ENCODE results near the gene CD3E. TPM values are rescaled to one million over a fixed set of nuclear protein-coding genes. Genes with fewer than 3 reads are reported as not detected.

Gene CD3E
- total RNA-seq, 6 donors from 2014 or later: 3.9 to 13.6 (median 9.1) TPM

- DNase-seq (no peak), ATAC-seq (ENCODE audit: low FRiP score in 2 of 2) (no peak)
- WGBS, 2 donors: 78 to 79% methylated on average over 5 of the region's 5 CpGs
These were observed 9.3 kb upstream of the CD3E start for GRCh38 chr11:118295199-118295598.

DNA sequence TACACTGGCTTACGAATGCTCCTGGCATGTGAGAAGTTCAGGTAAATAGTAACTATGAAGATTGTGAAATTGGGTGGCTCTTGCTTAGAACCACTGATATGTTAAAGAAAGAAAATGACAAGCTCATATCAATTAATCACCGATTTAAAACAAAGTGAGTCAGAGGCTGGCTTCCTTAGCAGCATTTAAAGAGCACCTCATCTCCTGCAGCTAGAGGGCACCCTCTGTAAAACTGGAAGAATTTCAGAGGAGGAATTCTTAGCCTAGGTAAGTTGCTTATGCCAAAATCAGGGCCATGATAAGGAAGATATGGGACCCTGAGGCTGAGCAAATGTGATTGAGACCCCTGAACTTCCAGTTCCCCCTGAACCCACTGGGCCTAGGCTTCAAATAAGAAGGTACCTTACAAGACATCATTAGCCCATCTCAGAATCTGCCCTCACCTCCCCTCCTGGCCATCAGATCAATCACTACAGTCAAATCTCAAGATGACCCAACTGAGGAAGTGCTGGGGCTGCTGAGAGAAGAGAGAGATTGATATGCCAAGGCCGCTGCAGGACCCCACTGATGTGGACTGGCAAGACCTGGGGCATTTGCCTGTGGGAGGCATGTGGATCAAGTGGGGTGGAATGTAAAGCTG is 8.6 kb upstream of the CD3E start:
- H3K36me3 ChIP-seq: no peaks in the 10 kb centered on the region
- no peaks in the 10 kb centered on the region for H3K27me3 ChIP-seq
- H3K9me3 ChIP-seq: no peaks in the 10 kb centered on the region
- H3K27ac ChIP-seq: no peak overlapping the region
- ATAC-seq (ENCODE audit: low FRiP score in 2 of 2): peak in 1 of 2 donors; percentile 49
- peak in 1 of 2 donors; percentile 28 for DNase-seq
- 53 to 56% methylated on average over 3 of the region's 3 CpGs for WGBS, 2 donors
- no peaks in the 10 kb centered on the region for H3K4me1 ChIP-seq
- no peak overlapping the region for H3K4me3 ChIP-seq
- TF ChIP-seq POLR2A (IDR thresholded peaks at IDR 0.05) (no peak), EP300 (IDR thresholded peaks at IDR 0.05) (no peak), CTCF (IDR thresholded peaks at IDR 0.05) (peak in 4 of 6 experiments; percentile 29 to 61 (median 56)), POLR2AphosphoS5 (IDR thresholded peaks at IDR 0.05) (no peak)

More at GRCh38 chr11:118295199-118295598, 9.3 kb upstream of the CD3E start:
- no peaks in the 10 kb centered on the region for H3K4me1 ChIP-seq
- H3K4me3 ChIP-seq: no peak overlapping the region
- no peaks in the 10 kb centered on the region for H3K36me3 ChIP-seq
- H3K9me3 ChIP-seq: no peaks in the 10 kb centered on the region
- no peak overlapping the region for H3K27ac ChIP-seq
- no peak for TF ChIP-seq EP300 (IDR thresholded peaks at IDR 0.05)
- no peak for TF ChIP-seq CTCF (IDR thresholded peaks at IDR 0.05)
- no peak for TF ChIP-seq POLR2AphosphoS5 (IDR thresholded peaks at IDR 0.05)
- TF ChIP-seq POLR2A (IDR thresholded peaks at IDR 0.05): no peak
- no peaks in the 10 kb centered on the region for H3K27me3 ChIP-seq

DNA sequence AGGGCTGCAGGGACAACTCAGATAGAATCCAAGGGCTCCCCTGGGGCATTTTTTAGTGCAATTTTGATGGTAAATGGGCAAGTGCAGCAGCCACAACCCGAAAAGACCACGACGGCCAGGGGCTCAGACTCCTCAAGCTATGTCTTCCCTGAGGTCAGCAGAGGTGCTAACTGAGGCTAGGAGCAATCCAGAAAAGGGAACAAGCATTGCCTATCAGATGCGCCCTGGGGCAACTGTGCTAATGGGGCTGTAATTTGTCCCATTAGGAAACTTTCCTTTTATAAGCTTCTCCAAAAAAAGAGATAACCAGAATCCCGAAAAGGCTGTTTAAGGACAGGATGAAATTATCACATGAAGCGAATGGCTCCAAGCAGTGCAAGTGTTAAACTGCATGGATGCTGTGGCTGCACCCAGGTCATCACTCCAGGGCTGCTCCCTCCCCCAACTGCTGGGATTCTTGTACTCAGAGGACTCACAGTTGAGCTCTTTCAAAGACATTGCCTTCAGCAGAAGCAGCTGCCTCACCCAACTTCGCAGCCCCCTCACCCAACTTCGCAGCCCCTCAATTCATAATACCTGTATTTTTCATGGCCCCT is 2.8 kb upstream of the CD3E start:
- Histone ChIP-seq H3K4me1 (no peaks in the 10 kb centered on the region), H3K4me3 (no peak overlapping the region), H3K36me3 (no peaks in the 10 kb centered on the region), H3K27me3 (no peaks in the 10 kb centered on the region), H3K27ac (no peak overlapping the region), H3K9me3 (no peaks in the 10 kb centered on the region)
- TF ChIP-seq EP300 (IDR thresholded peaks at IDR 0.05): no peak
- TF ChIP-seq CTCF (IDR thresholded peaks at IDR 0.05): no peak
- TF ChIP-seq POLR2A (IDR thresholded peaks at IDR 0.05): no peak
- TF ChIP-seq POLR2AphosphoS5 (IDR thresholded peaks at IDR 0.05): no peak
- no peak for ATAC-seq (ENCODE audit: low FRiP score in 2 of 2)
- 77% methylated on average over 8 of the region's 8 CpGs for WGBS, 2 donors
- DNase-seq: no peak

DNA sequence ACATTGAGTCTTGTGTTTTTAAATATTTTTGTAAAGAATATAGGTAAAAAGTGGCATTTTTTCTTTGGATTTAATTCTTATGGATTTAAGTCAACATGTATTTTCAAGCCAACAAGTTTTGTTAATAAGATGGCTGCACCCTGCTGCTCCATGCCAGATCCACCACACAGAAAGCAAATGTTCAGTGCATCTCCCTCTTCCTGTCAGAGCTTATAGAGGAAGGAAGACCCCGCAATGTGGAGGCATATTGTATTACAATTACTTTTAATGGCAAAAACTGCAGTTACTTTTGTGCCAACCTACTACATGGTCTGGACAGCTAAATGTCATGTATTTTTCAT is 333 bp upstream of the CD3E start:
- H3K4me1 ChIP-seq: no peaks in the 10 kb centered on the region

More for the DNA sequence above, 333 bp upstream of the CD3E start:
- WGBS, 2 donors: 56 to 60% methylated on average over 1 of the region's 1 CpG
- TF ChIP-seq POLR2A (IDR thresholded peaks at IDR 0.05) (no peak), EP300 (IDR thresholded peaks at IDR 0.05) (no peak), CTCF (IDR thresholded peaks at IDR 0.05) (no peak), POLR2AphosphoS5 (IDR thresholded peaks at IDR 0.05) (no peak)
- no peak for DNase-seq
- Histone ChIP-seq H3K36me3 (no peaks in the 10 kb centered on the region), H3K4me3 (no peak overlapping the region), H3K9me3 (no peaks in the 10 kb centered on the region), H3K27ac (peak overlapping the region in 1 of 4 donors; percentile 53), H3K27me3 (no peaks in the 10 kb centered on the region)
- no peak for ATAC-seq (ENCODE audit: low FRiP score in 2 of 2)

Data from upper lobe of left lung (tissue), 6 donors.